Mononuclear cell (primary cell): ENCODE data around the gene PYROXD2. TPM values are rescaled to one million over a fixed set of nuclear protein-coding genes. Genes with fewer than 3 reads are reported as not detected.

Experiments
- H3K27me3 ChIP-seq: 2 replicates; pipeline ENCODE4 v1.6.0; 2011; ENCODE audit warnings: low read length, control low read depth; ENCODE audit not compliant: insufficient read depth
- H3K4me1 ChIP-seq: 2 replicates; pipeline ENCODE4 v1.5.1; 2011; ENCODE audit warnings: mild to moderate bottlenecking, low read length, control low read depth; ENCODE audit not compliant: insufficient read depth
- H3K4me3 ChIP-seq: 2 replicates; pipeline ENCODE4 v1.5.1; 2011; ENCODE audit warnings: mild to moderate bottlenecking, low read length, moderate library complexity
- H3K9me3 ChIP-seq: 2 replicates; pipeline ENCODE4 v1.5.1; 2011; ENCODE audit warnings: low read depth, mild to moderate bottlenecking, control low read depth, low read length
- total RNA-seq: library from RNA; depleted of rRNA; stranded (reverse); fragments of >200 nt; gene quantifications from one replicate; pipeline ENCODE4 v1.2.3, GENCODE V29; 2012

PYROXD2 gene
- total RNA-seq, 1 donor, result 2.2 TPM

GRCh38 chr10:98424295-98425254 lies 9.6 kb upstream of the PYROXD2 start:
- no peak overlapping the region for H3K4me3 ChIP-seq
- no peaks in the 10 kb centered on the region for H3K4me1 ChIP-seq
- H3K27me3 ChIP-seq, result no peaks in the 10 kb centered on the region
- no peaks in the 10 kb centered on the region for H3K9me3 ChIP-seq

- no peaks in the 10 kb centered on the region for H3K27me3 ChIP-seq
- no peak overlapping the region for H3K4me3 ChIP-seq
- no peaks in the 10 kb centered on the region for H3K9me3 ChIP-seq
- no peaks in the 10 kb centered on the region for H3K4me1 ChIP-seq
Measured at GRCh38 chr10:98423691-98424120, 8.7 kb upstream of the PYROXD2 start.

GRCh38 chr10:98422182-98422581 lies 7.2 kb upstream of the PYROXD2 start:
- Histone ChIP-seq H3K4me1 (no peaks in the 10 kb centered on the region), H3K4me3 (no peak overlapping the region), H3K9me3 (no peaks in the 10 kb centered on the region), H3K27me3 (no peaks in the 10 kb centered on the region)

- H3K9me3 ChIP-seq, result no peaks in the 10 kb centered on the region
- no peak overlapping the region for H3K4me3 ChIP-seq
- no peaks in the 10 kb centered on the region for H3K4me1 ChIP-seq
- no peaks in the 10 kb centered on the region for H3K27me3 ChIP-seq
Measured at GRCh38 chr10:98420786-98421185, 5.8 kb upstream of the PYROXD2 start.

- H3K4me1 ChIP-seq, result peaks cover 9% of the 10 kb centered on the region
- no peaks in the 10 kb centered on the region for H3K9me3 ChIP-seq
- no peaks in the 10 kb centered on the region for H3K27me3 ChIP-seq
- H3K4me3 ChIP-seq, result no peak overlapping the region
Measured at GRCh38 chr10:98419469-98420261, 4.7 kb upstream of the PYROXD2 start.

GRCh38 chr10:98418665-98419468 lies 3.9 kb upstream of the PYROXD2 start:
- peaks cover 16% of the 10 kb centered on the region for H3K4me1 ChIP-seq
- no peaks in the 10 kb centered on the region for H3K9me3 ChIP-seq
- H3K4me3 ChIP-seq, result no peak overlapping the region
- no peaks in the 10 kb centered on the region for H3K27me3 ChIP-seq

- Histone ChIP-seq H3K4me3 (no peak overlapping the region), H3K27me3 (no peaks in the 10 kb centered on the region), H3K4me1 (peaks cover 16% of the 10 kb centered on the region), H3K9me3 (no peaks in the 10 kb centered on the region)
Measured at GRCh38 chr10:98417973-98418664, 3.1 kb upstream of the PYROXD2 start.

GRCh38 chr10:98417481-98417959 lies 2.5 kb upstream of the PYROXD2 start:
- Histone ChIP-seq H3K4me1 (peaks cover 16% of the 10 kb centered on the region), H3K4me3 (no peak overlapping the region), H3K27me3 (no peaks in the 10 kb centered on the region), H3K9me3 (no peaks in the 10 kb centered on the region)

- no peak overlapping the region for H3K4me3 ChIP-seq
- no peaks in the 10 kb centered on the region for H3K27me3 ChIP-seq
- peaks cover 16% of the 10 kb centered on the region for H3K4me1 ChIP-seq
- H3K9me3 ChIP-seq, result no peaks in the 10 kb centered on the region
Measured at GRCh38 chr10:98416606-98417388, 1.8 kb upstream of the PYROXD2 start.

- H3K4me1 ChIP-seq, result peaks cover 16% of the 10 kb centered on the region
- no peaks in the 10 kb centered on the region for H3K9me3 ChIP-seq
- H3K27me3 ChIP-seq, result no peaks in the 10 kb centered on the region
- no peak overlapping the region for H3K4me3 ChIP-seq
Measured at GRCh38 chr10:98415731-98416119, 743 bp upstream of the PYROXD2 start.

- H3K4me1 ChIP-seq, result peaks cover 16% of the 10 kb centered on the region
- no peaks in the 10 kb centered on the region for H3K9me3 ChIP-seq
- peak overlapping the region; percentile 30 for H3K4me3 ChIP-seq
- H3K27me3 ChIP-seq, result no peaks in the 10 kb centered on the region
Measured at GRCh38 chr10:98414578-98414931, 427 bp downstream of the PYROXD2 start.

- Histone ChIP-seq H3K9me3 (no peaks in the 10 kb centered on the region), H3K4me3 (no peak overlapping the region), H3K4me1 (peaks cover 16% of the 10 kb centered on the region), H3K27me3 (no peaks in the 10 kb centered on the region)
Measured at GRCh38 chr10:98411768-98412167, 3.2 kb downstream of the PYROXD2 start.

GRCh38 chr10:98411166-98411565 lies 3.8 kb downstream of the PYROXD2 start:
- Histone ChIP-seq H3K4me3 (no peak overlapping the region), H3K9me3 (no peaks in the 10 kb centered on the region), H3K27me3 (no peaks in the 10 kb centered on the region), H3K4me1 (peaks cover 16% of the 10 kb centered on the region)

- H3K9me3 ChIP-seq, result no peaks in the 10 kb centered on the region
- no peak overlapping the region for H3K4me3 ChIP-seq
- peaks cover 16% of the 10 kb centered on the region for H3K4me1 ChIP-seq
- H3K27me3 ChIP-seq, result no peaks in the 10 kb centered on the region
Measured at GRCh38 chr10:98410759-98411158, 4.2 kb downstream of the PYROXD2 start.
